Measurements from ENCODE around the gene PRSS57. TPM values are rescaled to one million over a fixed set of nuclear protein-coding genes. Genes with fewer than 3 reads are reported as not detected.

Gene PRSS57
- total RNA-seq, 1 experiment from 2014 or later, result not detected

DNA sequence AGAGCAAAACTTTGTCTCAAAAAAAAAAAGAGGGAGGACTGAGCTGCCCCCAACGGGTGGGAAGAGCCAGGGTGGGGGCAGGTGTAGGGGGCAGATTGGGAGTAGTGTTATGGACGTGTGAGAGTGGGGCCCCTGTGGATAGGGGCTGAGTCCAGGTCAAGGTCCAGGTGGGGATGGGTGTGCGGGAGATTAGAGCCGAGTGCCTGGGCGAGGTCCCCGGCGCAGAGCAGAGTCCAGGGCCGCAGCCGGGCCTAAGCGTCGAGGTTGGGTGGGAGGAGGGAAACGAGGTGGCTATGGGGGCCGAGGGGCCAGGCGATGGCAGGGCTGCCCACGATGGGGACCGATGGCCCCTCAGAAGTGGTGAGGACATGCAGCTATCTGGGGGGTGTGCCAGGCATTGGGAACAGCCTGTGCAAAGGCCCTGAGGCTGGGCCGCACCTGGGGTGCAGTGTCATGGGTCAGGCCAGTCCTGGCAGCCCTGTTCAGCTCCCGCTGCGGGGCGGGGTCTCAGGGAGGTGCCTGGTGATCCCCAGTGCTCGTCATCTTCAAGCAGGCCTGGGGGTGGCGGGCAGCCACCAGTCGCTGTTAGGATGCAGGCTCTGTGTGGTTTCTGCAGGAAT lies 43.4 kb upstream of the PRSS57 start:
- TF ChIP-seq EZH2 (IDR thresholded peaks at IDR 0.05; ENCODE audit: borderline replicate concordance, low read depth, low read length, poor library complexity, severe bottlenecking), result no peak
- TF ChIP-seq, protein P1, sequence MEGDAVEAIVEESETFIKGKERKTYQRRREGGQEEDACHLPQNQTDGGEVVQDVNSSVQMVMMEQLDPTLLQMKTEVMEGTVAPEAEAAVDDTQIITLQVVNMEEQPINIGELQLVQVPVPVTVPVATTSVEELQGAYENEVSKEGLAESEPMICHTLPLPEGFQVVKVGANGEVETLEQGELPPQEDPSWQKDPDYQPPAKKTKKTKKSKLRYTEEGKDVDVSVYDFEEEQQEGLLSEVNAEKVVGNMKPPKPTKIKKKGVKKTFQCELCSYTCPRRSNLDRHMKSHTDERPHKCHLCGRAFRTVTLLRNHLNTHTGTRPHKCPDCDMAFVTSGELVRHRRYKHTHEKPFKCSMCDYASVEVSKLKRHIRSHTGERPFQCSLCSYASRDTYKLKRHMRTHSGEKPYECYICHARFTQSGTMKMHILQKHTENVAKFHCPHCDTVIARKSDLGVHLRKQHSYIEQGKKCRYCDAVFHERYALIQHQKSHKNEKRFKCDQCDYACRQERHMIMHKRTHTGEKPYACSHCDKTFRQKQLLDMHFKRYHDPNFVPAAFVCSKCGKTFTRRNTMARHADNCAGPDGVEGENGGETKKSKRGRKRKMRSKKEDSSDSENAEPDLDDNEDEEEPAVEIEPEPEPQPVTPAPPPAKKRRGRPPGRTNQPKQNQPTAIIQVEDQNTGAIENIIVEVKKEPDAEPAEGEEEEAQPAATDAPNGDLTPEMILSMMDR (conservative IDR thresholded peaks at IDR 0.05; ENCODE audit: low read depth, low read length), result no peak
- DNase-seq (ENCODE audit: low spot score), result no peak
- ChIA-PET POLR2A (ENCODE audit: low non-redundant PET) (no interaction called here), CTCF (no interaction called here)
- Histone ChIP-seq H3K4me3 (ENCODE audit: low read depth, low read length, poor library complexity, severe bottlenecking) (no peak overlapping the region), H3K4me1 (ENCODE audit: insufficient read depth, low read length, poor library complexity, severe bottlenecking) (no peaks in the 10 kb centered on the region), H3K27ac (ENCODE audit: low read depth, low read length, poor library complexity, severe bottlenecking) (no peak overlapping the region), H3K27me3 (replicated peaks; ENCODE audit: insufficient read depth, low read depth, low read length, poor library complexity) (no peaks in the 10 kb centered on the region), H3K36me3 (ENCODE audit: insufficient read depth, low read length, poor library complexity, severe bottlenecking) (no peaks in the 10 kb centered on the region), H3K9me3 (ENCODE audit: low read depth, low read length, poor library complexity, severe bottlenecking) (no peaks in the 10 kb centered on the region)
- intact Hi-C loops (cut with micrococcal nuclease; ENCODE audit: unreplicated experiment), result no loop called here
- no TSS peak for BruUV-seq (replicated peaks)

DNA sequence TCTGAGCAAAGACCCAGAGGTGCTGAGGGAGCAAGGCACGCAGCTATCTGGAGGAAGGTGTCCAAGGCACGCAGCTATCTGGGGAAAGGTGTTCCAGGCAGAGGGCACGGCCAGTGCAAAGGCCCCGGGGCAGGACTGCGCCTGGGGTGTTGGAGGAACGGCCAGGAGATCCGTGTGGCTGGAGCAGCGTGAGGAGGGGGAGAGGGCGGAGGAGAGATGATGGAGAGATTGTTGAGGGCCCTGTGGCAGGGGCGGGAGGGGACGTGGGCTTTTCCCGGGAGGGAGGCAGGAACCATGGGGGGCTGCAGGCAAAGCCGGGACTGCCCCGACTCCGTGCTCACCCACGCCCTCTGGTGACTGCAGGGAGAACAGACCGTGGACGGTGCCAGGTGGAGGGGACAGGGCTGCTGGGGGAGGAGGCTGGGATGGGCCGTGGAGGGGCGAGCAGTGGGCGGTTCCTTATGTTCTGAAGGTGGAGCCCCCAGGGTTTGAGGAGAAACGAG lies 42.4 kb upstream of the PRSS57 start:
- TF ChIP-seq, protein P1 (conservative IDR thresholded peaks at IDR 0.05; ENCODE audit: low read depth, low read length), result peak; percentile 73
- TF ChIP-seq EZH2 (IDR thresholded peaks at IDR 0.05; ENCODE audit: borderline replicate concordance, low read depth, low read length, poor library complexity, severe bottlenecking), result no peak
- H3K9me3 ChIP-seq (ENCODE audit: low read depth, low read length, poor library complexity, severe bottlenecking), result no peaks in the 10 kb centered on the region
- H3K36me3 ChIP-seq (ENCODE audit: insufficient read depth, low read length, poor library complexity, severe bottlenecking), result no peaks in the 10 kb centered on the region
- DNase-seq (ENCODE audit: low spot score), result peak; percentile 73
- CTCF ChIA-PET, result interaction anchor here (0.6 kb wide), 1 partner anchor 352 kb away, joined by 3 read pairs; no protein-coding TSS in a partner anchor
- no peak overlapping the region for H3K27ac ChIP-seq (ENCODE audit: low read depth, low read length, poor library complexity, severe bottlenecking)
- H3K27me3 ChIP-seq (replicated peaks; ENCODE audit: insufficient read depth, low read depth, low read length, poor library complexity), result no peaks in the 10 kb centered on the region
- BruUV-seq (replicated peaks), result no TSS peak
- H3K4me3 ChIP-seq (ENCODE audit: low read depth, low read length, poor library complexity, severe bottlenecking), result no peak overlapping the region
- intact Hi-C loops (cut with micrococcal nuclease; ENCODE audit: unreplicated experiment), result no loop called here
- no peaks in the 10 kb centered on the region for H3K4me1 ChIP-seq (ENCODE audit: insufficient read depth, low read length, poor library complexity, severe bottlenecking)
- POLR2A ChIA-PET (ENCODE audit: low non-redundant PET), result no interaction called here

- no peak overlapping the region for H3K4me3 ChIP-seq (ENCODE audit: low read depth, low read length, poor library complexity, severe bottlenecking)
- no peaks in the 10 kb centered on the region for H3K27me3 ChIP-seq (replicated peaks; ENCODE audit: insufficient read depth, low read depth, low read length, poor library complexity)
- intact Hi-C loops (cut with micrococcal nuclease; ENCODE audit: unreplicated experiment), result no loop called here
- H3K36me3 ChIP-seq (ENCODE audit: insufficient read depth, low read length, poor library complexity, severe bottlenecking), result no peaks in the 10 kb centered on the region
- no peaks in the 10 kb centered on the region for H3K9me3 ChIP-seq (ENCODE audit: low read depth, low read length, poor library complexity, severe bottlenecking)
- ChIA-PET POLR2A (ENCODE audit: low non-redundant PET) (no interaction called here), CTCF (no interaction called here)
- TF ChIP-seq, protein P1 (conservative IDR thresholded peaks at IDR 0.05; ENCODE audit: low read depth, low read length), result no peak
- TF ChIP-seq EZH2 (IDR thresholded peaks at IDR 0.05; ENCODE audit: borderline replicate concordance, low read depth, low read length, poor library complexity, severe bottlenecking), result no peak
- H3K4me1 ChIP-seq (ENCODE audit: insufficient read depth, low read length, poor library complexity, severe bottlenecking), result no peaks in the 10 kb centered on the region
- DNase-seq (ENCODE audit: low spot score), result no peak
- no peak overlapping the region for H3K27ac ChIP-seq (ENCODE audit: low read depth, low read length, poor library complexity, severe bottlenecking)
- no TSS peak for BruUV-seq (replicated peaks)
These were observed 40.9 kb upstream of the PRSS57 start for GRCh38 chr19:736125-736524.

All from A673 (cell line).